NT2/D1 (cell line): Measurements from ENCODE around the gene HOXA4.

Experiments
- DNase-seq: peaks from one replicate; pipeline ENCODE4 v3.0.0-alpha.2; 2011; ENCODE audit warnings: low read depth, low spot score
- H3K27me3 ChIP-seq: 2 replicates; pipeline ENCODE4 v1.6.0; 2011; ENCODE audit warnings: mild to moderate bottlenecking; ENCODE audit not compliant: insufficient read length, insufficient read depth
- H3K36me3 ChIP-seq: 2 replicates; pipeline ENCODE4 v1.6.1; 2011; ENCODE audit warnings: mild to moderate bottlenecking, low read length, mixed read lengths; ENCODE audit not compliant: insufficient read depth, insufficient read length
- H3K4me1 ChIP-seq: 2 replicates; pipeline ENCODE4 v1.5.1; 2011; ENCODE audit not compliant: insufficient read depth, insufficient read length
- H3K4me3 ChIP-seq: 2 replicates; pipeline ENCODE4 v1.5.1; 2011; ENCODE audit warnings: low read depth; ENCODE audit not compliant: insufficient read length
- H3K9ac ChIP-seq: 2 replicates; pipeline ENCODE4 v1.6.0; 2011; ENCODE audit warnings: low read depth; ENCODE audit not compliant: insufficient read length
- H3K9me3 ChIP-seq: 2 replicates; pipeline ENCODE4 v1.5.1; 2011; ENCODE audit warnings: mild to moderate bottlenecking, low read length; ENCODE audit not compliant: insufficient read depth
- SUZ12 ChIP-seq: IDR thresholded peaks from 2 replicates; pipeline ENCODE4 v1.6.1; 2011; ENCODE audit not compliant: insufficient read length, insufficient read depth; ENCODE audit errors: extremely low read depth
- YY1 ChIP-seq: IDR thresholded peaks from 2 replicates; pipeline ENCODE4 v1.6.1; 2011; ENCODE audit not compliant: insufficient read length, insufficient read depth
- ZNF274 ChIP-seq: IDR thresholded peaks from 2 replicates; pipeline ENCODE4 v1.6.1; 2011; ENCODE audit warnings: mild to moderate bottlenecking, low read depth, low read length

The HOXA4 gene

DNA sequence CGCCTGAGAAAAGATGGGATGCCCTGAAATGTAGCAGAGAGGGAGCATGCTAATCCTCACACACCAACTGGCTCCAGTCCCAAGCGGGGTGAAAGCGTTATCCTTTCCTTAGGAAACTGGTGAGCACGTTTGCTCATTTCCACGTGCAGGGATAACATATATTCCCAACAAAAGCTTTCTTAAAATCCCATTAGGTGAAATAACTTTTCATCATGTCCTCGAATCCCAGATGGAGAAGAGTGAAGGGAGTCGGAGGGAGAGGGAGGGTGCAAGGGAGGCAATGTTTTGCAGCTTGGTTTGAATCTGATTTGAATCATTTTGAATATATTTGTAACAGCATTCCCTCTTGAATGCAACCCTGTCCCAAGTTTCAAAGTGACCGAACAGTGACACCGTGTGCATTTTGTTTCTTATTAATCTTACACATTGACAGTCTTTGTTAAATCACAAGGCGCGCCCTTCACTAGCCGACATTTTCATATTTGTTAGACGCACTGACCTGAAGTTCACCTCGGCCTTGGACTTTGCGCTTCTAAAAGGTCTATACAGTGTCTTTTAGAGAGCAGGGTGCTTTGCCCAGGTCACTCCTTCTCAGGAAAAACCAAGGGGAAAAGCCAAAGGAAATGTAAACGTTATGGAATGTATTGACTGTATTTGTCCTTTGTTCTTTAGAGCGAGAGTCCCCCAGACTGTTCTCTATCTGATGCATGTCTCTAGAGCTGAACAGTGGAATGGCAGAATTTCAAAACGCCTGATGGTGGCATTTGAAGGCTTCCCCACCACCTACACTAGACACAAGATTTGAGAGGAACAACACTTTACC is 3.1 kb upstream of the HOXA4 start:
- H3K9ac ChIP-seq: no peak overlapping the region
- H3K36me3 ChIP-seq: no peaks in the 10 kb centered on the region
- peaks cover 98% of the 10 kb centered on the region for H3K27me3 ChIP-seq
- no peaks in the 10 kb centered on the region for H3K4me1 ChIP-seq
- TF ChIP-seq YY1 (no peak), ZNF274 (no peak)
- no peak overlapping the region for H3K4me3 ChIP-seq
- no peak for DNase-seq
- no peaks in the 10 kb centered on the region; the same call in 1 of the 2 replicates for H3K9me3 ChIP-seq

DNA sequence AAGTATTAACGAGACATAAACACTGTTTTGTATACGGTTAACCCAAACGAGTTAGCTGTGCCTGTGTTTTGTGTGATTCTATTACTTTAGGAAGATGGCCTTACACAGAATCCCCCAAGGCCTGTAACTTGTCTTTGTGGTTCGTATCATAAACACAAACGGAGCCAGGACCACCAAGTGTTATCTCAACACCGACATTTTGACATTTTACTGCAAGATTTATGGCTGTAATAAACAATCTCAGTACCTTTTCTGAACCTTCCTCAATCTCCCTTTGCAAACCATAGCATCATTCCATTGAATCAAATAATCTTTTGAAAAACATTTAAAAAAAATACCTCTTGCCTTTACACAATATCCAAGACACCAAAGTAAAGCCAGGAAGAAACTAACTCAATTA is 2.4 kb upstream of the HOXA4 start:
- TF ChIP-seq YY1 (no peak), ZNF274 (no peak), SUZ12 (peak; percentile 8)
- no peaks in the 10 kb centered on the region for H3K36me3 ChIP-seq
- no peak overlapping the region for H3K9ac ChIP-seq
- peaks cover 98% of the 10 kb centered on the region for H3K27me3 ChIP-seq
- no peaks in the 10 kb centered on the region; the same call in 1 of the 2 replicates for H3K9me3 ChIP-seq
- no peak for DNase-seq
- no peaks in the 10 kb centered on the region for H3K4me1 ChIP-seq
- H3K4me3 ChIP-seq: no peak overlapping the region

GRCh38 chr7:27132214-27132613 is 1.7 kb upstream of the HOXA4 start:
- no peak overlapping the region for H3K9ac ChIP-seq
- H3K27me3 ChIP-seq: peaks cover 98% of the 10 kb centered on the region
- no peak for DNase-seq
- H3K9me3 ChIP-seq: no peaks in the 10 kb centered on the region; the same call in 1 of the 2 replicates
- no peaks in the 10 kb centered on the region for H3K36me3 ChIP-seq
- H3K4me3 ChIP-seq: no peak overlapping the region
- H3K4me1 ChIP-seq: no peaks in the 10 kb centered on the region
- TF ChIP-seq SUZ12 (peak; percentile 9), YY1 (no peak), ZNF274 (no peak)

DNA sequence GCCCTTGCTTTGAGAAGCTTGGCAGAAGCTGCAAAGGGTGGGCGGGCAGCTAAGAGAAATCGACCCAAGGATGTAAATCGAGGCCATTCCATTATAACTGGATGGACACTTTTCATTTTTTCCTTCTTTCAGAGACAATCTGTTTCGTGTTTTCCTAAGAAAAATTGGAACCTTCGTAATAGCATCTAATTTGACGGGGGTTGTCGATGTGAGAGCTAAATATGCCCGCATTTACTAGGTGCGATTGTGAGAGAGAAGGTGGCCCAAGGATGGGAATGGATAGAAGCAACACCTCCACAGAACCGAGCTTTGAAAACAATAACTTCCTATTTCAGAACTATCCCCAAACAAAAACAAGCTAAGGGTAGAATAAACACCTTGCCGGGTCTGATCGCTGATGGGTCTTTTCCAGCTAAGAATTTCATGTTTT is 848 bp upstream of the HOXA4 start:
- Histone ChIP-seq H3K27me3 (peaks cover 98% of the 10 kb centered on the region), H3K9ac (peak overlapping the region; percentile 68), H3K36me3 (no peaks in the 10 kb centered on the region), H3K4me1 (no peaks in the 10 kb centered on the region), H3K4me3 (peak overlapping the region; percentile 64), H3K9me3 (no peaks in the 10 kb centered on the region; the same call in 1 of the 2 replicates)
- no peak for TF ChIP-seq ZNF274
- no peak for TF ChIP-seq SUZ12
- TF ChIP-seq YY1: no peak
- no peak for DNase-seq

GRCh38 chr7:27129729-27130539 is 623 bp downstream of the HOXA4 start:
- DNase-seq: no peak
- H3K9ac ChIP-seq: no peak overlapping the region
- H3K4me3 ChIP-seq: peak overlapping the region; percentile 31
- no peaks in the 10 kb centered on the region; the same call in 1 of the 2 replicates for H3K9me3 ChIP-seq
- no peaks in the 10 kb centered on the region for H3K4me1 ChIP-seq
- no peaks in the 10 kb centered on the region for H3K36me3 ChIP-seq
- H3K27me3 ChIP-seq: peaks cover 98% of the 10 kb centered on the region
- TF ChIP-seq ZNF274: no peak
- peak; percentile 71 for TF ChIP-seq SUZ12
- no peak for TF ChIP-seq YY1

DNA sequence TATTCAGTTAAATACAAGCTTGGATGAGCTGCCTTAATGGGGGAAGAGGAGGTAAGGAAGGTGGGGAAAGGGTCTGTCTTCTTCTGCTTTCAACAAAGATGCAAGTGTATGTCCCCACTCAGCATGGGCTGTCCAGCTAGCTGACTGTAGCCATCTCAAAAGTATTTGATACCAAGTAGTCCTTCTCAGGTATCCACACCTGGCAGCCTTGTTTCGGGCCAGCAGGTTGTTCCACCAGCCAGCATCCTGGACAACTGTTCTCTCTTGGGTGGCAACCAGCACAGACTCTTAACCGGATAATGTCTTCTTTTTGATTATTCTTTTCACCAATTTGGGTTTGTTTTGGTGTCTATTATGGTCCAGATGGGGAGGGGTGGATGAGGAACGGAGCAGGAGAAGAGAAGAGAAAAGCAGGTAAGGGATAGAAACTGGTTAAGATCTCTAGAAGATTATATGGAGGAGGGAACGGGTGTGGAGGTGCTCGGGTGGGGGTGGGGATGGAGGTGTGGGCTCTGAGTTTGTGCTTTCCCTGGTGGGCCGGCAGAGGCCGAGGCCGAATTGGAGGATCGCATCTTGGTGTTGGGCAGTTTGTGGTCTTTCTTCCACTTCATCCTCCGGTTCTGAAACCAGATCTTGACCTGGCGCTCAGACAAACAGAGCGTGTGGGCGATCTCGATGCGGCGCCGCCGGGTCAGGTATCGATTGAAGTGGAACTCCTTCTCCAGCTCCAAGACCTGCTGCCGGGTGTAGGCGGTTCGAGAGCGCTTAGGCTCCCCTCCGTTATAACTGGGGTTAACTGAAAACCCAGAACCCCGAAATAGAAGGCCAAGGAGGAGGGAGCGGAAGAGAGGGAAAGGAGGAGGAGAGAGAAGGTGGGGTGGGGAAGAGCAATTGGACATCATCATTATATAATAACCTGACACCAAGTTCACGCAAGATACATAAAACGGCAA is 1.5 kb downstream of the HOXA4 start:
- H3K36me3 ChIP-seq: no peaks in the 10 kb centered on the region
- peaks cover 98% of the 10 kb centered on the region for H3K27me3 ChIP-seq
- no peaks in the 10 kb centered on the region for H3K4me1 ChIP-seq
- H3K9ac ChIP-seq: no peak overlapping the region
- no peak for DNase-seq
- H3K9me3 ChIP-seq: no peaks in the 10 kb centered on the region; the same call in 1 of the 2 replicates
- no peak overlapping the region for H3K4me3 ChIP-seq
- TF ChIP-seq SUZ12 (no peak), YY1 (no peak), ZNF274 (no peak)
